ENCODE results near the gene IQCE.
A peak's percentile ranks its signal among the peaks of the same experiment; 100 is the strongest.

The IQCE gene

DNA sequence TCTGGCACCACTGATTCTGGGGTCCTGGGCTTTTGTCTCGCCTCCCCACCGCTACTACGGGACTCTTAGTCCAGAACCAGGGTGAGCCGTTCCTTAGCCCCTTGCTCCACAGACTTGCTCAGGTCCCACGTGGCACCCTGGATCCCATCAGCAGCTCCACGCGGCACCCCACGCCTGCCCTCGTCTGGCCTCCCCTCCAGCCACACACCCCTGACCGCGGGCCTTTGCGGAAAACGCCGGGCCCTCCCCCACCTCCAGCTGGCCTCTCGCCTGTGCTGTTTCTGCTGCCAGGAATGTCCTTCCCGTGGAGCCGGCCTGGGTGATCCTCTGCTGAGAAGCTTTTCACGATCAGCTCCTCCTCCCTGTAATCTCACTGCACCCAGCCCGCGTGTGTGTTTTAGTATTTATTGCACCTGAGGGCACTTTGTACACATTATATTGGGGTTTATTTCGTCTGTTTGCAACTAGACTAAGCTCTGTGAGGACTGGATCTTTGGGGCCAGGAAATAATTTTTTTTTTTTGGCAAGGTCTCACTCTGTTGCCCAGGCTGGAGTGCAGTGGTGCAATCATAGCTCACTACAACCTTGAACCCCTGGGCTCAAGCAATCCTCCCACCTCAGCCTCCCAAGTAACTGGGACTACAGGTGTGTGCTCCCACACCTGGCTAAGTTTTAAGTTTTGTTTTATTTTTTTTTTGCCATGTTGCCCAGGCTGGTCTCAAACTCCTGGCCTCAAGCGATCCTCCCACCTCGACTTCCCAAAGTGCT, 62.5 kb downstream of the IQCE start:
- DNase-seq = no peak

DNA sequence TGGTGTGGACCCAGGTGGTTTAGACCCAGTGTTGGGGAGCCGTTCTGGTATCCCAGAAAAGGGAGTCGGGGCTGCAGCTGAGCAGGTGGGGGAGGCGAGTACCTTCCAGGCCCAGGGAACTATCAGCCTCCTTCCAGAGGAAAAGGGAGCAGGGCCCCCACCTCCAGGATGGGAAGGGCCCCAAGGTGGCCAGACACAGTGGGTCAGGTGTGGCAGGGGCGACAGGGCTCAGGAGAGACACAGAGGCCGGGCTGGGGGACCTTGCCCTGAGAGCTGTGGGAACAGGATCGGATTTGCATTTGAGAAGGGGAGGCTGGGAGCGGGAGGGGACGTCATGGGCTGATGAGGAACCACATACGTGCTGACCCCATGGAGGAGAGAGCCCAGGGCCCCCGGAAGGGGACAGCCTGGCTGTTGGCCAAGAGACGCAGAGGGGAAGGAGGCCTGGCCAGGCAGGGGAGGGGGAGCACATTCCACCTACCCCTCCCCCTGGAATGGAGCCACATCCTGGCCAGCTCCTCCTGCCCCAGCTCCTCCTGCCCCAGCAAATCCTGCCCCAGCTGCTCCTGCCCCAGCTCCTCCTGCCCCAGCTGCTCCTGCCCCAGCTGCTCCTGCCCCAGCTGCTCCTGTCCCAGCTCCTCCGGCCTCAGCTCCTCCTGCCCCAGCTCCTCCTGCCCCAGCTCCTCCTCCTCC, 63.3 kb downstream of the IQCE start:
- DNase-seq = no peak

DNA sequence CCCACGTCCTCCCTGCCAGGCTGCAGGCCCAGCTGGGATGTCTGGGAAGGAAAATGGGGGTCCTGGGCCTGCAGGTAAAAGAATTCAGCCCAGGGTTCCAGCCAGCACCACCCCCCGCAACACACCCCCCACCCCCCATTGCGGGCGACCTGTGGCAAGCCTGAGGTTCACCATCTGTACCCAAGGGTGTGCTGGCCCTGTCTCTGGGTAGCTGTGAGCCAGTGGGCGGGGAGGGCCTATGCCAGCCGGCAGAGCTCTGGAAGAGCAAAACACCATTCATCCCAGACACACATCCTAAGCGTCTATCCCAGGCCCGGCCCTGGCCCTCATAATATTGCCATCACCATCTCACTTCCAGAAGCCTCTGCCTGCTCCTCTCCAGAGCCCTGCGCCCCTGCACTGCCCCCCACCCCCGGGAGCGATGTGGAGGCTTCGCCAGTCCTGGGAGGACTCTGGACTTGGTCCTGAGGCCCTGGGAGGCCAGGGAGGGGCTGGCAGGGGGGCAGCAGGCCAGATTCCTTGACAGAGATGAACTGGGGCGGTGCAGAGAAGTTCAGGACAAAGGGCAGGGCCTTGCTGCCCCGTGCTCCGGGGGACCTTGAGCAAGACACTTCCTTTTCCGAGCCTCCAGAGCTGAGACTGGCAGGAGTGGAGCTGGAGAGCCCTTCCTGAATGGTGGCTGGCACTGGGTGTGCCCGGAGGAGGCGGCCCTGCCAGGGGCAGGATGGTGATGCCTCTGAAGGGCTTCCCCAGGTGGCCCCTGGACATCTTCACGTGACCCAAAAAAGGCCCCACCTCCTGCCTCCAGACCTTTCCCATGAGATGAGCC, 64.3 kb downstream of the IQCE start:
- no peak for DNase-seq

DNA sequence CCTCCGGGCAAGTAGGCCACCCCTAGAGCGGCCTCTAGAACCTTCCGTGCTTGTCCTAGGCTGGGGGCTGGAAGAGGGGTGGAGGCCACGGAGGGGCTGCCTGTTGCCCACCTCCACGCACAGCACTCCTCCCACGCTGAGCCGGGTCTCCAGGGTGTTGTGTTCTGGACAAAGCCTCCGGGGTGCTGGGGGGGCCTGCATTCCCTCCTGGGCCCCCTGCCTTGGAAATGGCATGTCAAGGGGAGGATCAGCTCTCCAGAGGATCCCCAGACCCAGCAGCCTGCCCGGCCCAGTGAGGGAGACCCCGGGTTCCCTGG, 64.9 kb downstream of the IQCE start:
- no peak for DNase-seq

DNA sequence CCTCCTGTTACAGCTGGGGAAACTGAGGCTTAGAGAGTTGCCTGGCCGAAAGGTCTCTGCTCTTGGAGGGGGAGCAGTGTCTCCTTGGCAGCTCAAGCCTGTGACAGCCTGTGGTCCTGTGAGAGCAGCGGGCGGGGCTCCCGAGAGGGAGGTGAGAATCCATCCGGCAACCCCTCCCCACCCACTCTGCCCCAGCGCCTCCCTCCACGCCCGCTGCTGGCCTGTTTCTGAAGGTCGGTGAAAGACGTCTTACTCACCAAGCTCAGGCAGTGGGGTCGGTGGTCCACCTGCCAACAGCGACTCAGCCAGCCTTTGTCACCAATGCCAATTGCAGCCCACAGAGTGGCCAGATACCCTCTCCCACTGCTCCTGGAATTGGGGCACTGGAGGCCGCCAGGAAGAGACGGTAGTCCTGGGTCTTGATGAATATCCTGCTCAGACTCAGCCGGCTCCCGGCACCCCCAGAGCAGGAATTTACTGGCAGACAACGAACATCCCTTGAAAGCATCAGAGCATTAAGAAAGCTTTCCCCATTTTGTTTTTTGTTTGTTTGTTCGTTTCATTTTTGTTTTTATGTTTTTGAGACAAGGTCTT, 65.6 kb downstream of the IQCE start:
- DNase-seq = no peak

DNA sequence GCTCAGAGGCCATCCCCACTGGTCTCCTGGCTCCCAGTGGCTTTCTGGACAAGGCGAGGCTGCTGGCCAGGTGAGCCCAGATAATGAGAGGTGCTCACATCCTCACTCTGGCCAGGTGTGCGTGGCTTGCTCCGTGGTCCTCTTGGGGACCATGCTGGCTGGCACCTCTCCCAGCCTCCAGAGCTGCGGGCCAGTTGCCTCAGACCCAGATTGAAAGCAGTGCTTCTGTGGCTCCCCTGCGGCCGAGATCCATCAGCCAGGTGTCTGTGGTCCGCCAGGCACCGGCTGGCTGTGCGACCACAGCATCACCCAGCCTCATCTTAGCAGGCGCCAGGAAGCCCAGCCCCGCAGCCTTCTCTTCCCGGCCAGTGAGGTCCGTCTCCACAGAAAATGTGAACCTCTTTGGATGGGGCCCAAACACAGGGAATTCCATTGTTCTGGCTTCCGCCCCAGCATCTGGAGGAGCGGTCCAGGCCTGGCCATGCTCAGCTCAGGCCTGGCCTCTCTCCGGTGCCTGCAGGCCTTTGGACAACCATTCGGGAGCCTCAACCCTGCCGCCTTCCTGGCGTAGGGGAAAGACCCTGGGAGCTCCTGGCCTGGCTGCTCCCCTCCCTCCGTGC, 67.8 kb downstream of the IQCE start:
- no peak for DNase-seq

DNA sequence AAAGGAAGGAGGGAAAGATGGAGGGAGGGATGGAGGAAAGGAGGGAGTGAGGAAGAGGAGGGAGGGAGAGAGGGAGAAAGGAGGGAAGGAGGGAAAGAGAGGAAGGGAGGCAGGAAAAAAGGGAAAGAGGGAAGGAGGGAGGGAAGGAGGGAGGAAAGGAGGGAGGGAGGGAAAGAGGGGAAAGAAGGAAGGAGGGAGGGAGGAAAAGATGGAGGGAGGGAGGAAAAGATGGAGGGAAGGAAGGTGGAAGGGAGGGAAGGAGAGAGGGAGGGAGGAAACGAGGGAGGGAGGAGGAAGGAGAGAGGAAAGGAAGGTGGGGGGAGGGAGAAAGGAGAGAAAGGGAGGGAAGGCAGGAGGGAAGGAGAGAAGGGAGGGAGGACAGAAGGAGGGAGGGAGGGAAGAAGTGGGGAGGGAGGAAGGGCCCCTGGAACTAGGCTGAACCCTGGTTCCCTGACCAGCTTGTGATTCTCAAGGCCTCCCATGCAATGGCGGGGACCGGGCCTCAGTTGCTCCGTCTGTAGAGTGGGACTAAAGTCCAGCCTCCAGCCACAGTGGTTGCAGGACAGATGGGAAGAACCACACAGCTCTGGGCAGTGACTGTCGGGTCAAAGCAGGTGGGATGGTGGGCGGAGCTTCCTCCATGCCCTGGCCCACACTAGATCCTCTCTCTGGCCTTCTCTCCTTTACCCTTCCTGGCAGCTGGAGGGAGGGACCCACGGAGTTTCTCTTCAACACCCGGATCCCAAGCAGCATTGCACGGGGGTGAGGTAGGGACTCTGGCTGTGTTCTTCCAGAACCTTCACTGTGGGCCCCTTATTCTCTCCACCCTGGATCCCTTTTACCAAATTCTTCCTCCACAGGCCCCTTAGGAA, 68.7 kb downstream of the IQCE start:
- DNase-seq = no peak

DNA sequence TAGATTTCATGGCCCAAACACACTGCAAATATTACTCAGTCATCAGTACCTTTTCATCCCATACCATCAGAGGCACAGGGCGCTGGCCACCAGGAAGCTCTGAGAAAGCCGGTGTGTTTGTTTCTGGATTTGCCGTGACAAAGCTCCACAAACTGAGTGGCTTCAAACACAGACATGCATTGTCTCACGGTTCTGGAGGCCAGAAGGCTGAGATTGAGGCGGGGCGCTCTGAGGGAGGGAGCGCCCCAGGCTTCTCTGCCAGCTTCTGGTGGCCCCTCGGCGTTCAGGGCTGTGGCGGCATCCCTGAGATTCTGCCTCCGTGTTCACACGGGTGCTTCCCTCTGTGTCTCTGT, 69.3 kb downstream of the IQCE start:
- no peak for DNase-seq

DNA sequence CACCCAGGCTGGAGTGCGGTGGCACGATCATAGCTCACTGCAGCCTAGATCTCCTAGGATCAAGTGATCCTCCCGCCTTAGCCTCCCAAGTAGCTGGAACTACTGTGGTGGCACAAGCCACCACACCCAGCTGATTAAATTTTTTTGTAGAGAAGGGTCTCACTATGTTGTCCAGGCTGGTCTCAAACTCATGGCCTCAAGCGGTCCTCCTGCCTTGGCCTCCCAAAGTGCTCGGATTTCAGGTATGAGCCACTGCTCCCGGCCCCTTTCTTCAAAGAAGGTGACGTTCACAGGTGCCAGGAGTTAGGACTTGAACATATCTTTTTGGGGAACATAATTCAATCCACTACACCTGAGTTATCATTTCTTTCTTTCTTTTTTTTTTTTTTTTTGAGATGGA, 70.1 kb downstream of the IQCE start:
- DNase-seq = no peak

DNA sequence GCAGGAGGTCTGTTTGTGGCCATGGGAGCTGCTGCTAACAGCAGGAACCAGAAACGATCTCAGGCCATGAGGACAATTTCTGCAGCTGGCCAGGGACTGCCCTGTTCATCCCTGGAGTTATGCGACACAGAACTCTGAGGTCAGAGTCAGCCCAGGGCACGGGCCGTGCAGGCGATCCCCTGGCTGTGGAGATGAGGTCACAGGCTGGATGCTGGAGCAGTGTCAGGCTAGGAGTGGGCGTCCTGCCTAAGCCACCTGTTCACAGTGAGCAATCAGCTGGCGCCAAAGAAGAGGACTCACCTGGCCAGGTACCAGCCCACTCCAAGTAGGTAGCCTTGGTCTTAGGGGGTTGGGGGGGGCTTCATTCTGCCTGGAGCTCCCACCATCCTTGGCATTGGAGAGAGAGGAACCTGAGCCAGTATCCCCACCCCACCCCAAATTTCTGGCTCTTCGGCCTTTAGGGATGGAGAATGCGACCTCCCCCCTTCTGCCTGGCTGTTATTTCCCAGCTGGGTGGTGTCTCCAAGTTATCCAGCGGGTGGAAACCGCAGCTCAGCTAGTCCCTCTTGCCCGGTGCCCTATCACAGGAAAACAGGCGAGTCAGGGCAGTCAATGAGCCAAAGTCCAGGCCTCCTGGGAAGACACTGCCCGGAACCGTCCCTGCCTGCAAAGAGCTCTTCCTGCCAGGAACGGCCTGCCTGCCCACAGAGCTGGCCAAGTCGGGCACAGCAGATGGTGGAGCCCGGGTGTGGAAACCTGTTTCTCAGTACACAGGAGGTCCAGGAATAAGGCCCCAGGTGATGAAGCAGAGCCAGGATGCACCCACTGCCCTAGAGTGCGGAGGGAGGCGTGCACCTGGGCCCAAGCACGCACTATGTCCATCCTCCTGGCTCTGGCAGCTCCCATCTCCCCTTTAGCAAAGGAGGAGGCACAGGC, 71.2 kb downstream of the IQCE start:
- no peak for DNase-seq

DNA sequence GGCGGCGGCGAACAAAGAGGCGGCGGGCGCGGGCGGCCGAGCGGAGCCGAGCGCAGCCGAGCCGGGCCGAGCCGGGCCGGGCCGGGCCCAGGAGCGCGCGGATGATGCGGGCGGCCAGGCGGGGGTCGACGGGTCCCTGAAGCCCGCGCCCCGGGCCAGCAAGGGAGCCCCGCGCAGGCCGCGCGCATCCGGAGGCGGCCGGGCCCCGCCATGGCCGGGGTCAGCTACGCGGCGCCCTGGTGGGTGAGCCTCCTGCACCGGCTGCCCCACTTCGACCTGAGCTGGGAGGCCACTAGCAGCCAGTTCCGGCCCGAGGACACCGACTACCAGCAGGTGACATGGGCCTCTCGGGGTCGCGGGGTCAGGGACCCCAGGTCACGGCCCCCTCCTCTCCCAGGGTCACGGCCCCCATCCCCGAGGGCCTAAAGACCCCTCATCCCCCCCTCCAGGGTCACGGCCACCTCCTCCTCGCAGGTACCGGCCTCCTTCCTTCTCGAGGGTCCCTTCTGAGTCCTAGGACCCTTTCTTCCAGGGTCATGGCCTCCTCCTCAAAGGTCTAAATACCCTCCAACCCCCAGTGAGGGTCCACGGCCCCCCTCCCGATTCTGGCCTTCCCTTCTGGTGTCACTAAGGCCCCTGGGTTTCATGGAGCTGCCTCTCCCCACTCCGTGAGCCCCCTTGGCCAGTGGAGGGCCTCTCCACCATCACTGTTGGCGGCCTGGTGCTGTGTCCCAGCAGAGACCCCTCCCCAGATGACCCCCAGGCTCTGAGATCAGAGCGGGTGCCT, 73.4 kb downstream of the IQCE start, which contains the start of gene TTYH3:
Gene TTYH3 (plus strand): TSS at position 41 of the 787 bp plus-strand sequence. CDS start 170 bp downstream, at position 211.
- no peak for DNase-seq

DNA sequence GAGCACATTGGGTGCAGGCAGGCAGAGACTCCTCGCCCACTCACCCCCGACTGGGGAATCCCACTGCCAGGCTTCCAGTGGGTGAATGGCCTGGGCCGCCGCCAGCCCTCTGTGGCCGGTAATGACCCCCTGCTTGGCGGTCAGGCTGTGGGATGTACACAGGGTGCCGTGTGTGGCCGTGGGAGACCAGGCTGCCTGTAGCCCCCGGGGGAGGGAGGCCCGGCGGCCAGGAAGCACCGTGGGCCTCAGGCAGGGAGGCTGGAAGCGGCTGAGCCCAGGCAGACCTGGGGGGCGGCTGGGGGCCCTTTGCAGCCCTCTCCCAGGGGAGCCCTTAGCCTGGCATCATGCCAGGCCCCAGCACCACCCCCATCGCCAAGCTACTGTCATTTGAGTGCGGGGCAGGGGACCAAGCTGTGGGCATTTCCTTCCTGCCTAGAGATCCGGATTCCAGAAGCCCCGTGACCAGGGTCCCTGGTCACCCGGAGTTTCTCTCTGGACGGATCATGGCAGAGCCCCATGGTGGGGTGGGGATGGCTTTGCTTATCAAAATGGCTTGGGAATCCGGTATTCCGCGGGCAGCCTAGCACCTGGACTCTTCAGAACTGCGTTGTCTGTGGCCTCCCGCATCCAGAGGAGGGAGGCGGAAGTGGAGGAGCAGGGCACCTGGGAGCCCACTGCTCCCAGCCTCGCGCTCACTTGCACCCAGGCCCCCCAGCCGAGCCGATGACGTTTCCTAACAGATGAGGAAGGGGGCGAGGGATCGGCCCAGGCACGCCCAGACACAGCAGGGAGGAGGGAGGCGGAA, 74.2 kb downstream of the IQCE start:
- DNase-seq = peak; percentile 64

DNA sequence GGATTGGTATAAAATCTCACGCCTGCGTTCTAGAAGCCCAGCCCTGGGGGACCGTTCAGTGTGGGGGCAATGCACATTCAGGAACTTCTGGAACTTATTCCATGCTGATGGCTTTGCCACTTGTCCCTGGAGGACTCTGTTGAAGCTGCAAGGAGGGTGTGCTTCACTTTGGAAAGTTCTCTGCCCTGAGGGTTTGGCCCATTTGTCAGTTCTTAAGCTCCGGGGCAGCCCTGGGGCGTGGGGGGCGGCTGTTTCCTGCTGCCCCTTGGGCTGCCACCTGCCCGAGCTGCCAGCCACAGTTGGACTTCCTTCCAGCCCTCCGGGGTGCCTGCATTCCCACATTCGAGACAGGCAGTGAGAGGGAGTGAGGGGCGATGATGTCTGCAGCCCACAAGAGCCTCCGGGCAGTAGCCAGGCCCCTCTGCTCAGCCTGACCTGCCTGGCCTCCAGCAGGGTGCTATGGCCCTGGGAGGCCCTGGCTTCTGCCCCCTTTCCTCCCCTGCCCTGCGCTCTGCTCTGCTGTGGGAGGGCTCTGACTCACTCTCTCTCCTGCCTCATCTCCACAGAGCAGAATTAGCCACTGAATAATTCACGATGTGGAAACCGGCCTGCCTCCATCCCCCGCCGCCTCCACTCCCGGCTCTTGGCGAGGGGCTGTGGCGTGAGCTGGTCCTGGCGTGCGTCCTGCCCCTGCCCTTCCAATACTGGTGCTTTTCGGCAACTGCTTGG, 74.9 kb downstream of the IQCE start:
- DNase-seq = peak; percentile 56

DNA sequence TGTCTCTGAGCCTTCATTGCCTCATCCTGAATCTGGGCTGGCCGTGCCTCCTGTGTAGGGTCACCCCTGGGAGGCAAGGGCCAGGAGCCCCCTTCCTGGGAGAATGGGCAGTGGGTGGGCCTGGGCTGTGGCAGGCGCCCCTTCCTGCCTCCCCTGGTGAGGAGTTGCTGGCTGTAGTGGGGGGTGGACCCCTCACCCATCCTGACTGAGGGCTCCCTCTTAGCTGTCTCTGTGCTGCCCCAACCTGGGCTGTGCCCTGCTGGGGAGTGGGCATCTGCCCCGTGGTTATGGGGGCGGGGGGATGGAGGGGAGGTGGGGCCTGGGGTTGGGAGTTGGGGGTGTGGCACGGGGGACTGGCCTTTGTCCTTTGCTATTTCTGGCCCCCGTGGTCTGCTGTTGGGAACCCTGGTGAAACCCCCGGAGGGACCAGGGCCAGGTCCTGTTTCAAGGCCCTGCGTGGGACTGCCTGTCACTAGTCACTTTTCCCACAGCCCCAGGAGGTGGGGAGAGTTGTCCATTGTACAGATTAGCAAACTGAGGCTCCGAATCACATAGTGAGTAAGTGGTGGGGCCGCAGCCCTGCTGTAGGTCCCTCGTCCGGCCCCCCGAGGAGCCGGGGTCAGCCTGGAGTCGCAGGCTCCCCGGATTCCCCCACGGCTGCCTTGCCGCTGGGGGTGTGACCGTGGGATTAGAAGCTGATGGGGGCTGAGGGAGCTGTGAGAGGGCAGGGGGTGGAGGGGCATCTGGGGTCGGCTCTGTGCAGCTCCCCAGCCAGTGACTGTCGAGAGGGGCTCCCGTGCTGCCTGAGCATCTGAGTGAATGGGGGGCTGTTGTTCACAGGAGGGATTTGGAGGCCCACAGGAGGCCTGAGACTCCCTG, 75.7 kb downstream of the IQCE start:
- no peak for DNase-seq

DNA sequence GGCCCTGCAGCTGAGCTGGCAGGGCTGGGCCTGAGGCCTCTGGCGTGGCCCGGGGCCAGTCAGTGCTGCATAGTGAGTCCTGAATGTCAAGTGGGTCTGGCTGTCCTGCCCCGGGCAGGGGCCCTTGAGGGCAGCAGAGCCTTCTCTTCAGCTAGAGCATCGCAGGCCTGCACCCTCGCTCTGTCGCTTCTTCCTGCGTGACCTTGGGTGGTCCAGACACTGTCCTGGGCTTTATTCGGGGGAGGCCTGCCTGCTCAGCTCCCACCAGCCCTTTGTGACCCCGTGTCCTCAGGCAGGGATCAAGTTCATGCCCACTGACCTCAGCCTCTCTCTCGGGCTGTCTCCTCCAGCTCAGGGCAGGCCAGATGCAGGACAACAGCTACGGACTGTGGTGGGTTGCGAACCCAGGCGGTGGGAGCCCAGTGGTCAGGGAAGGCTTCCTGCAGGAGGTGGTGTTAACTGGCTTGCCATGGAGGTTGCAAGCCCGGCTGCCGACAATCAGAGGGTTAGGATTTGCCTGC, 76.4 kb downstream of the IQCE start:
- DNase-seq = no peak

DNA sequence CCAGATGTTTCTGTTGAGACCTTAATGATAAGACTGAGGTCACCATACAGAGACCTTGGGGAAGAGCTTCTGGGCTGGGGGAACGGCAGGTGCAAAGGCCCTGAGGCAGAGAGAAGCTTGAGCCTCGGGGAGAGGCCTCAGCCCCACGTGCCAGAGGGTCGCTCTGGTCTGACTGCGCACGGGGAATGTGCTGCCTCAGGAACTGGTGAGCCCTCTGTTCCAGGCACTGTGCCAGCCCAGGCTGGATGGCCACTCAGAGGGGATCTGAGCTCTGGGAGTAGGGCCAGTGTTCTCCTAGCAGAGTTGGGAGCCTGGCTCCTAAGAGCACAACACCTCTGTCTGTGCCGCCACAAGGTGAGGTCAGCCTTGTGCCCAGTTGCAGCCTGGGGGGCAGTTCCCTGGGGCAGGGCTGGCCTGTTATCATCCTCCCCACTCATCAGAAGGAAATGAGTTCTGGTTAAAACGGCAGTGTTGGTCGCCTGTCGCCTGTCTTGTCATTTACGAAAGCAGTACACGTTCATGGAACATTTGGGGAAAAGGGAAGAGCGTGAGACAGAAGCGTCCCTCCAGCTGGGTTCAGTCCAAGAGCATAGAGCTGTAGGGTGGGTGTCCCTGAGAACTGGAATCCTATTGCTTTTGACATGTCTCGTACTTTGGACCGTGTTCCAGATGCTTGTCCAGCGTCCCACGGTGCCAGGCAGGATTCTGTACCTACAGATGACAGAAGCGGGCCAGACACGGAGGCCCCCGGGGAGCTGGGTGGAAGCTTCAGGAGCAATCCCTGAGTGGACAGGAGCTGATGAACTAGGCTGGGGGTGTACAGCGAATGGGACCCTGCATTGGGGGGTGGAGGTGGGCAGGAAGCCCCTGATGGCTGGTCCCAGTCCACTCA, 77.3 kb downstream of the IQCE start:
- no peak for DNase-seq

Data from stimulated activated CD4-positive, alpha-beta T cell treated with anti-CD3 and anti-CD28 coated beads, Interleukin-4, amount 100 ng/mL, for 24 hours (primary cell).